GM23338 (cell line): ENCODE measurements around the gene RAB36.

ENCODE experiments used
- CREB1 ChIP-seq: fragments of 250-450 bp; sonication (Bioruptor Pico); IDR thresholded peaks from 2 replicates; pipeline ENCODE4 v1.5.0; 2020; ENCODE audit warnings: low read depth, mild to moderate bottlenecking, moderate library complexity
- CTCF ChIP-seq, 2 experiments: fragments of 200-600 bp in 1 of 2; sonication (generic) in 1 of 2; conservative IDR thresholded peaks; 2 replicates each; pipeline versions ENCODE4 v1.5.1 to v1.6.1; 2016 to 2017; ENCODE audit warnings: antibody characterized with exemption in 2 of 2, low read depth in 2 of 2, mild to moderate bottlenecking in 2 of 2, moderate library complexity in 1 of 2
- ETS1 ChIP-seq: IDR thresholded peaks from 2 replicates; pipeline ENCODE4 v1.6.1; 2016; ENCODE audit warnings: antibody characterized with exemption
- EZH2 ChIP-seq: fragments of 200-600 bp; sonication (generic); IDR thresholded peaks from one replicate; pipeline ENCODE4 v1.8.0; 2017; ENCODE audit warnings: antibody characterized with exemption, mild to moderate bottlenecking, low read depth; ENCODE audit not compliant: unreplicated experiment
- EZH2phosphoT487 ChIP-seq: fragments of 200-600 bp; sonication (generic); IDR thresholded peaks from one replicate; pipeline ENCODE4 v1.8.1; 2018; ENCODE audit warnings: antibody characterized with exemption; ENCODE audit not compliant: unreplicated experiment
- JUNB ChIP-seq: IDR thresholded peaks from one replicate; pipeline ENCODE4 v1.6.1; 2016; ENCODE audit warnings: antibody characterized with exemption; ENCODE audit not compliant: unreplicated experiment
- POLR2AphosphoS5 ChIP-seq: IDR thresholded peaks from 2 replicates; pipeline ENCODE4 v1.6.1; 2016; ENCODE audit warnings: antibody characterized with exemption, low read depth
- REST ChIP-seq: IDR thresholded peaks from one replicate; pipeline ENCODE4 v1.6.1; 2018; ENCODE audit warnings: antibody characterized with exemption; ENCODE audit not compliant: unreplicated experiment
- STAT1 ChIP-seq: IDR thresholded peaks from one replicate; pipeline ENCODE4 v1.6.1; 2016; ENCODE audit warnings: antibody characterized with exemption; ENCODE audit not compliant: unreplicated experiment
- ZNF114 ChIP-seq: fragments of 250-450 bp; sonication (Bioruptor Pico); IDR thresholded peaks from 2 replicates; pipeline ENCODE4 v1.5.0; 2020; ENCODE audit warnings: mild to moderate bottlenecking, moderate library complexity
- ZNF462 ChIP-seq: fragments of 250-450 bp; sonication (Bioruptor Pico); IDR thresholded peaks from 2 replicates; pipeline ENCODE4 v1.5.0; 2020; ENCODE audit warnings: mild to moderate bottlenecking, moderate library complexity

- TF ChIP-seq CTCF (conservative IDR thresholded peaks at IDR 0.05; ENCODE audit: low read depth in 2 of 2) (no peak), EZH2phosphoT487 (no peak), POLR2AphosphoS5 (no peak), CREB1 (CRISPR knock-in tag) (no peak), STAT1 (no peak), REST (no peak), EZH2 (no peak), ETS1 (no peak), JUNB (no peak), ZNF462 (CRISPR knock-in tag) (no peak), ZNF114 (no peak)
Measured at GRCh38 chr22:23152238-23153114, 7.2 kb downstream of the RAB36 start.
